Mesothelial cell of epicardium (in vitro differentiated cells): ENCODE data around the gene EPDR1. TPM values are rescaled to one million over a fixed set of nuclear protein-coding genes. Genes with fewer than 3 reads are reported as not detected.
A peak's percentile ranks its signal among the peaks of the same experiment; 100 is the strongest.

Source experiments
- DNase-seq, 2 experiments: peaks; one replicate each; pipeline ENCODE4 v3.0.0; 2021; ENCODE audit warnings: low spot score in 2 of 2; ENCODE audit not compliant: unreplicated experiment in 2 of 2
- H3K27ac Mint-ChIP-seq: 2 replicates; pipeline ENCODE4 v1.8.0; 2021; ENCODE audit warnings: mixed read lengths
- H3K27me3 Mint-ChIP-seq: 2 replicates; pipeline ENCODE4 v1.8.0; 2021; ENCODE audit warnings: low read depth, mixed read lengths
- H3K36me3 Mint-ChIP-seq: 2 replicates; pipeline ENCODE4 v1.8.0; 2021; ENCODE audit warnings: mixed read lengths
- H3K4me1 Mint-ChIP-seq: 2 replicates; pipeline ENCODE4 v1.8.0; 2021; ENCODE audit warnings: mixed read lengths
- H3K4me3 Mint-ChIP-seq: 2 replicates; pipeline ENCODE4 v1.8.0; 2021; ENCODE audit warnings: mild to moderate bottlenecking, moderate library complexity, mixed read lengths
- H3K9me3 Mint-ChIP-seq: 2 replicates; pipeline ENCODE4 v1.8.0; 2021; ENCODE audit warnings: mixed read lengths
- CTCF ChIP-seq: fragments of 200-600 bp; sonication (generic); IDR thresholded peaks from one replicate; pipeline ENCODE4 v1.5.0; 2021; ENCODE audit warnings: antibody characterized with exemption; ENCODE audit not compliant: unreplicated experiment
- total RNA-seq: library from RNA; stranded (reverse); gene quantifications from 3 replicates; pipeline ENCODE4 v1.2.1, GENCODE V29; 2021

Gene EPDR1
- total RNA-seq, 1 donor from 2014 or later: 6.2 TPM

GRCh38 chr7:37923996-37924395 is 3.6 kb downstream of the EPDR1 start:
- no peak for TF ChIP-seq CTCF
- peaks cover 8% of the 10 kb centered on the region for H3K9me3 Mint-ChIP-seq
- DNase-seq: no peak
- no peak overlapping the region for H3K4me3 Mint-ChIP-seq
- H3K36me3 Mint-ChIP-seq: no peaks in the 10 kb centered on the region
- peaks cover 38% of the 10 kb centered on the region for H3K27me3 Mint-ChIP-seq
- peaks cover 12% of the 10 kb centered on the region for H3K4me1 Mint-ChIP-seq
- no peak overlapping the region for H3K27ac Mint-ChIP-seq

GRCh38 chr7:37924491-37925041 is 4.1 kb downstream of the EPDR1 start:
- DNase-seq: no peak
- Mint-ChIP-seq H3K36me3 (no peaks in the 10 kb centered on the region), H3K27ac (peak overlapping the region; percentile 7), H3K4me1 (peaks cover 12% of the 10 kb centered on the region), H3K4me3 (no peak overlapping the region), H3K27me3 (peaks cover 32% of the 10 kb centered on the region), H3K9me3 (peaks cover 8% of the 10 kb centered on the region)
- TF ChIP-seq CTCF: no peak

- Mint-ChIP-seq H3K4me3 (no peak overlapping the region), H3K27me3 (peaks cover 22% of the 10 kb centered on the region), H3K36me3 (no peaks in the 10 kb centered on the region), H3K4me1 (peaks cover 7% of the 10 kb centered on the region), H3K9me3 (peaks cover 8% of the 10 kb centered on the region), H3K27ac (no peak overlapping the region)
- TF ChIP-seq CTCF: no peak
- DNase-seq: no peak
Measured at GRCh38 chr7:37925620-37926019, 5.2 kb downstream of the EPDR1 start.

- no peak overlapping the region for H3K27ac Mint-ChIP-seq
- H3K27me3 Mint-ChIP-seq: peaks cover 7% of the 10 kb centered on the region
- no peaks in the 10 kb centered on the region for H3K36me3 Mint-ChIP-seq
- no peaks in the 10 kb centered on the region for H3K4me1 Mint-ChIP-seq
- DNase-seq: no peak
- TF ChIP-seq CTCF: no peak
- peaks cover 8% of the 10 kb centered on the region for H3K9me3 Mint-ChIP-seq
- H3K4me3 Mint-ChIP-seq: no peak overlapping the region
Measured at GRCh38 chr7:37927773-37928444, 7.5 kb downstream of the EPDR1 start.

GRCh38 chr7:37928878-37929277 is 8.4 kb downstream of the EPDR1 start:
- Mint-ChIP-seq H3K9me3 (peaks cover 8% of the 10 kb centered on the region), H3K27me3 (peaks cover under 1% of the 10 kb centered on the region), H3K4me3 (no peak overlapping the region), H3K36me3 (no peaks in the 10 kb centered on the region), H3K4me1 (no peaks in the 10 kb centered on the region), H3K27ac (no peak overlapping the region)
- no peak for TF ChIP-seq CTCF
- no peak for DNase-seq
